Loucy (cell line): ENCODE measurements around the gene AMPH.

Source experiments
- H2AFZ ChIP-seq: fragments of 200-600 bp; sonication (generic); 2 replicates; pipeline ENCODE4 v1.6.0; 2016; ENCODE audit warnings: antibody characterized with exemption, mild to moderate bottlenecking, low read length, moderate library complexity
- H3F3A ChIP-seq: fragments of 200-600 bp; 2 replicates; pipeline ENCODE4 v1.6.0; 2016; ENCODE audit warnings: antibody characterized with exemption, low read depth, mild to moderate bottlenecking
- H3K27me3 ChIP-seq: fragments of 200-600 bp; sonication (generic); 2 replicates; pipeline ENCODE4 v1.6.1; 2014; ENCODE audit warnings: low read length, mild to moderate bottlenecking; ENCODE audit not compliant: insufficient read depth, poor library complexity, severe bottlenecking
- H3K36me3 ChIP-seq: fragments of 200-600 bp; sonication (generic); 2 replicates; pipeline ENCODE4 v1.6.1; 2016; ENCODE audit warnings: low read length; ENCODE audit not compliant: insufficient read depth
- H3K4me1 ChIP-seq: fragments of 200-600 bp; sonication (generic); 2 replicates; pipeline ENCODE4 v1.5.1; 2014; ENCODE audit warnings: low read length, mild to moderate bottlenecking; ENCODE audit not compliant: insufficient read depth, poor library complexity, severe bottlenecking
- H3K4me2 ChIP-seq: fragments of 200-600 bp; sonication (generic); 2 replicates; pipeline ENCODE4 v1.6.0; 2014; ENCODE audit warnings: antibody characterized with exemption, low read length, low read depth, mild to moderate bottlenecking; ENCODE audit not compliant: poor library complexity, severe bottlenecking
- H3K4me3 ChIP-seq: fragments of 200-600 bp; sonication (generic); 2 replicates; pipeline ENCODE4 v1.5.1; 2014; ENCODE audit warnings: low read length, mild to moderate bottlenecking, mixed read lengths; ENCODE audit not compliant: poor library complexity, severe bottlenecking
- H3K79me2 ChIP-seq: fragments of 200-600 bp; sonication (generic); 2 replicates; pipeline ENCODE4 v1.6.1; 2014; ENCODE audit warnings: low read length; ENCODE audit not compliant: insufficient read depth
- H3K9ac ChIP-seq: fragments of 200-600 bp; sonication (generic); 2 replicates; pipeline ENCODE4 v1.6.0; 2014; ENCODE audit warnings: mild to moderate bottlenecking, low read depth, low read length, moderate library complexity; ENCODE audit not compliant: poor library complexity, severe bottlenecking
- H3K9me2 ChIP-seq: fragments of 200-600 bp; sonication (generic); replicated peaks from 2 replicates; pipeline ENCODE4 v1.6.1; 2016; ENCODE audit warnings: low read depth, low read length, mixed read lengths
- H3K9me3 ChIP-seq: fragments of 200-600 bp; sonication (generic); 2 replicates; pipeline ENCODE4 v1.6.1; 2014; ENCODE audit warnings: mild to moderate bottlenecking, antibody characterized with exemption, low read length, low read depth; ENCODE audit not compliant: insufficient read depth
- H4K20me1 ChIP-seq: fragments of 200-600 bp; sonication (generic); 2 replicates; pipeline ENCODE4 v1.6.0; 2014; ENCODE audit warnings: antibody characterized with exemption, low read length, mild to moderate bottlenecking; ENCODE audit not compliant: insufficient read depth, poor library complexity, severe bottlenecking
- EZH2phosphoT487 ChIP-seq: fragments of 200-600 bp; IDR thresholded peaks from 2 replicates; pipeline ENCODE4 v1.6.1; 2018; ENCODE audit warnings: antibody characterized with exemption, mild to moderate bottlenecking, moderate library complexity, borderline replicate concordance
- TF ChIP-seq, protein P1 (sequence below): fragments of 200-600 bp; sonication (generic); conservative IDR thresholded peaks from 2 replicates; pipeline ENCODE4 v1.5.1; 2014; ENCODE audit warnings: mild to moderate bottlenecking, antibody characterized with exemption, low read length

AMPH gene

GRCh38 chr7:38481401-38481800 is 149.8 kb downstream of the AMPH start:
- Histone ChIP-seq H3K79me2 (no peaks in the 10 kb centered on the region), H3K4me3 (no peak overlapping the region), H3K9me3 (no peaks in the 10 kb centered on the region), H2AFZ (no peak overlapping the region), H3K27me3 (no peaks in the 10 kb centered on the region), H3K4me2 (no peak overlapping the region), H3K9ac (no peak overlapping the region), H4K20me1 (no peaks in the 10 kb centered on the region), H3K4me1 (no peaks in the 10 kb centered on the region), H3K9me2 (no peaks in the 10 kb centered on the region), H3K36me3 (no peaks in the 10 kb centered on the region), H3F3A (no peaks in the 10 kb centered on the region)
- TF ChIP-seq, protein P1, sequence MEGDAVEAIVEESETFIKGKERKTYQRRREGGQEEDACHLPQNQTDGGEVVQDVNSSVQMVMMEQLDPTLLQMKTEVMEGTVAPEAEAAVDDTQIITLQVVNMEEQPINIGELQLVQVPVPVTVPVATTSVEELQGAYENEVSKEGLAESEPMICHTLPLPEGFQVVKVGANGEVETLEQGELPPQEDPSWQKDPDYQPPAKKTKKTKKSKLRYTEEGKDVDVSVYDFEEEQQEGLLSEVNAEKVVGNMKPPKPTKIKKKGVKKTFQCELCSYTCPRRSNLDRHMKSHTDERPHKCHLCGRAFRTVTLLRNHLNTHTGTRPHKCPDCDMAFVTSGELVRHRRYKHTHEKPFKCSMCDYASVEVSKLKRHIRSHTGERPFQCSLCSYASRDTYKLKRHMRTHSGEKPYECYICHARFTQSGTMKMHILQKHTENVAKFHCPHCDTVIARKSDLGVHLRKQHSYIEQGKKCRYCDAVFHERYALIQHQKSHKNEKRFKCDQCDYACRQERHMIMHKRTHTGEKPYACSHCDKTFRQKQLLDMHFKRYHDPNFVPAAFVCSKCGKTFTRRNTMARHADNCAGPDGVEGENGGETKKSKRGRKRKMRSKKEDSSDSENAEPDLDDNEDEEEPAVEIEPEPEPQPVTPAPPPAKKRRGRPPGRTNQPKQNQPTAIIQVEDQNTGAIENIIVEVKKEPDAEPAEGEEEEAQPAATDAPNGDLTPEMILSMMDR: no peak
- no peak for TF ChIP-seq EZH2phosphoT487

DNA sequence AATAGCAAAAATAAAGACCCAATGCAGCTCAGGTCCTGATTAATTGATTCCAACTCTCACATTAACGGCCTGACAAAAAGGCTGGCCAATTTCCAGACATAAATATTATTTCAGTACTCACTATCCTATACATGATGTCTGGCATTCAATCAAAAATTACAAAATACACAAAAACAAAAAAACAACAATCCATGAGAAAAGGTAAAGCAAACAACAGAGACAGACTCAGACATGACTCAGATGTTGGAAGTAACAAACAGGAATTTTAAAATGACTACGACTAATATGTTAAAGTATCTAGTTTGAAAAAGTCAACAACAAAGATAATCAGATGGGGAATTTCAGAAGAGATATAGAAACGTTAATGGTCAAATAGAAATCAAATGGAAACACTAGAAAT is 152.8 kb downstream of the AMPH start:
- no peaks in the 10 kb centered on the region for H3K4me1 ChIP-seq
- no peak overlapping the region for H3K9ac ChIP-seq
- H3K4me3 ChIP-seq: no peak overlapping the region
- H3F3A ChIP-seq: no peaks in the 10 kb centered on the region
- no peak overlapping the region for H2AFZ ChIP-seq
- no peaks in the 10 kb centered on the region for H3K79me2 ChIP-seq
- no peak overlapping the region for H3K4me2 ChIP-seq
- H3K9me2 ChIP-seq: no peaks in the 10 kb centered on the region
- H3K36me3 ChIP-seq: no peaks in the 10 kb centered on the region
- no peaks in the 10 kb centered on the region for H3K27me3 ChIP-seq
- TF ChIP-seq, protein P1: no peak
- TF ChIP-seq EZH2phosphoT487: no peak
- no peaks in the 10 kb centered on the region for H3K9me3 ChIP-seq
- H4K20me1 ChIP-seq: no peaks in the 10 kb centered on the region

- H3K4me1 ChIP-seq: no peaks in the 10 kb centered on the region
- no peaks in the 10 kb centered on the region for H3K36me3 ChIP-seq
- H2AFZ ChIP-seq: no peak overlapping the region
- H3K27me3 ChIP-seq: no peaks in the 10 kb centered on the region
- no peaks in the 10 kb centered on the region for H3F3A ChIP-seq
- H3K9me3 ChIP-seq: no peaks in the 10 kb centered on the region
- TF ChIP-seq, protein P1: no peak
- no peak for TF ChIP-seq EZH2phosphoT487
- no peaks in the 10 kb centered on the region for H3K9me2 ChIP-seq
- H3K79me2 ChIP-seq: no peaks in the 10 kb centered on the region
- no peaks in the 10 kb centered on the region for H4K20me1 ChIP-seq
- H3K4me3 ChIP-seq: no peak overlapping the region
- H3K4me2 ChIP-seq: no peak overlapping the region
- H3K9ac ChIP-seq: no peak overlapping the region
Measured at GRCh38 chr7:38477333-38477732, 153.8 kb downstream of the AMPH start.
